Fibroblast of lung (primary cell): ENCODE measurements around the gene SORBS1.

Source experiments
- EZH2 ChIP-seq: IDR thresholded peaks from 2 replicates; pipeline ENCODE4 v1.5.1; 2012; ENCODE audit warnings: low read length, control low read depth, mild to moderate bottlenecking; ENCODE audit errors: missing control alignments
- TF ChIP-seq, protein P1 (sequence below), 2 donors: IDR thresholded peaks in 1 of 2; conservative IDR thresholded peaks in 1 of 2; 1 replicate in 1 of 2; 2 replicates in 1 of 2; pipeline ENCODE4 v1.5.1; 2011 to 2012; ENCODE audit warnings: low read length in 2 of 2, control low read depth in 1 of 2, inconsistent platforms in 1 of 2, low read depth in 1 of 2, mild to moderate bottlenecking in 1 of 2

DNA sequence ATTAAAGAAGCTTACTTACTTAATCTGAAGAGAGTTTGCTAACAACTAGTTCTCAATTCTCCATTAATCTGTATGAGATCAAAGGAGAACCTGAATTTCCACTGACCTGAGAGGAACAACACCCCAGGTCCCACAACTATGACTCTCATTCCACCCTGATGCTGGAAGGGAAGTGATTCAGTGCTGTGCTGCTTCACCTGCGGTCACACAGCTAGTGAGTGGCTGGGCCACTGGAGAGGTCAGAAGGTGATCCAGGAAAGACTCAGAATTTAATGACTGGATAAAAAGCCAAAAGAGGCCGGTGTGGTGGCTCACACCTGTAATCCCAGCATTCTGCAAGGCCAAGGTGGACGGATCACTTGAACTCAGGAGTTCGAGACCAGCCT is 23.6 kb downstream of the SORBS1 start:
- TF ChIP-seq, protein P1, sequence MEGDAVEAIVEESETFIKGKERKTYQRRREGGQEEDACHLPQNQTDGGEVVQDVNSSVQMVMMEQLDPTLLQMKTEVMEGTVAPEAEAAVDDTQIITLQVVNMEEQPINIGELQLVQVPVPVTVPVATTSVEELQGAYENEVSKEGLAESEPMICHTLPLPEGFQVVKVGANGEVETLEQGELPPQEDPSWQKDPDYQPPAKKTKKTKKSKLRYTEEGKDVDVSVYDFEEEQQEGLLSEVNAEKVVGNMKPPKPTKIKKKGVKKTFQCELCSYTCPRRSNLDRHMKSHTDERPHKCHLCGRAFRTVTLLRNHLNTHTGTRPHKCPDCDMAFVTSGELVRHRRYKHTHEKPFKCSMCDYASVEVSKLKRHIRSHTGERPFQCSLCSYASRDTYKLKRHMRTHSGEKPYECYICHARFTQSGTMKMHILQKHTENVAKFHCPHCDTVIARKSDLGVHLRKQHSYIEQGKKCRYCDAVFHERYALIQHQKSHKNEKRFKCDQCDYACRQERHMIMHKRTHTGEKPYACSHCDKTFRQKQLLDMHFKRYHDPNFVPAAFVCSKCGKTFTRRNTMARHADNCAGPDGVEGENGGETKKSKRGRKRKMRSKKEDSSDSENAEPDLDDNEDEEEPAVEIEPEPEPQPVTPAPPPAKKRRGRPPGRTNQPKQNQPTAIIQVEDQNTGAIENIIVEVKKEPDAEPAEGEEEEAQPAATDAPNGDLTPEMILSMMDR (conservative IDR thresholded peaks at IDR 0.05 in 1 of 2, IDR thresholded peaks at IDR 0.05 in 1 of 2; ENCODE audit: low read depth in 1 of 2, low read length in 2 of 2), result no peak
- TF ChIP-seq EZH2, result no peak
